ENCODE data around the gene FMOD.

GRCh38 chr1:203326830-203327683, 23.9 kb downstream of the FMOD start:
- TF ChIP-seq CTCF (conservative IDR thresholded peaks at IDR 0.05 in 1 of 2, IDR thresholded peaks at IDR 0.05 in 1 of 2; ENCODE audit: extremely low read depth in 1 of 2, insufficient read depth in 1 of 2, low read depth in 1 of 2, low read length in 2 of 2) (no peak), EZH2 (IDR thresholded peaks at IDR 0.05; ENCODE audit: borderline replicate concordance, low read length) (no peak)

Measured in mammary epithelial cell (primary cell).